ENCODE measurements around the gene GALC. TPM values are rescaled to one million over a fixed set of nuclear protein-coding genes. Genes with fewer than 3 reads are reported as not detected.

The GALC gene
- total RNA-seq, 1 experiment from 2014 or later = 10.7 TPM

GRCh38 chr14:87989956-87990299 is 3.1 kb downstream of the GALC start:
- H3K27ac Mint-ChIP-seq = no peak overlapping the region; the same call in 1 of the 2 replicates
- H3K4me3 Mint-ChIP-seq = no peak overlapping the region
- H3K27me3 Mint-ChIP-seq (ENCODE audit: low read depth) = no peaks in the 10 kb centered on the region; the same call in 1 of the 2 replicates
- no peaks in the 10 kb centered on the region for H3K36me3 Mint-ChIP-seq
- peaks cover 29% of the 10 kb centered on the region for H3K4me1 Mint-ChIP-seq
- ATAC-seq (no peak), DNase-seq (ENCODE audit: low spot score) (no peak)
- TF ChIP-seq GTF2I (CRISPR knock-in tag; conservative IDR thresholded peaks at IDR 0.05) (no peak), ELF4 (CRISPR knock-in tag; IDR thresholded peaks at IDR 0.05; ENCODE audit: low read depth) (no peak), FOXK1 (CRISPR knock-in tag; IDR thresholded peaks at IDR 0.05) (no peak), SMAD3 (CRISPR knock-in tag; IDR thresholded peaks at IDR 0.05; ENCODE audit: borderline replicate concordance) (no peak), SMAD4 (CRISPR knock-in tag; IDR thresholded peaks at IDR 0.05) (no peak), CREM (CRISPR knock-in tag; IDR thresholded peaks at IDR 0.05) (no peak), MXD4 (CRISPR knock-in tag; IDR thresholded peaks at IDR 0.05; ENCODE audit: borderline replicate concordance) (no peak), OVOL2 (CRISPR knock-in tag; IDR thresholded peaks at IDR 0.05; ENCODE audit: borderline replicate concordance) (no peak), EMX1 (CRISPR knock-in tag; IDR thresholded peaks at IDR 0.05) (no peak), NR1H2 (CRISPR knock-in tag; IDR thresholded peaks at IDR 0.05) (no peak), E2F4 (CRISPR knock-in tag; IDR thresholded peaks at IDR 0.05; ENCODE audit: borderline replicate concordance, low read depth) (no peak), ATF2 (CRISPR knock-in tag; IDR thresholded peaks at IDR 0.05; ENCODE audit: borderline replicate concordance, low read depth) (no peak), JUN (CRISPR knock-in tag; IDR thresholded peaks at IDR 0.05) (no peak), ZNF425 (CRISPR knock-in tag; conservative IDR thresholded peaks at IDR 0.05) (no peak)
- TF ChIP-seq, protein P1, sequence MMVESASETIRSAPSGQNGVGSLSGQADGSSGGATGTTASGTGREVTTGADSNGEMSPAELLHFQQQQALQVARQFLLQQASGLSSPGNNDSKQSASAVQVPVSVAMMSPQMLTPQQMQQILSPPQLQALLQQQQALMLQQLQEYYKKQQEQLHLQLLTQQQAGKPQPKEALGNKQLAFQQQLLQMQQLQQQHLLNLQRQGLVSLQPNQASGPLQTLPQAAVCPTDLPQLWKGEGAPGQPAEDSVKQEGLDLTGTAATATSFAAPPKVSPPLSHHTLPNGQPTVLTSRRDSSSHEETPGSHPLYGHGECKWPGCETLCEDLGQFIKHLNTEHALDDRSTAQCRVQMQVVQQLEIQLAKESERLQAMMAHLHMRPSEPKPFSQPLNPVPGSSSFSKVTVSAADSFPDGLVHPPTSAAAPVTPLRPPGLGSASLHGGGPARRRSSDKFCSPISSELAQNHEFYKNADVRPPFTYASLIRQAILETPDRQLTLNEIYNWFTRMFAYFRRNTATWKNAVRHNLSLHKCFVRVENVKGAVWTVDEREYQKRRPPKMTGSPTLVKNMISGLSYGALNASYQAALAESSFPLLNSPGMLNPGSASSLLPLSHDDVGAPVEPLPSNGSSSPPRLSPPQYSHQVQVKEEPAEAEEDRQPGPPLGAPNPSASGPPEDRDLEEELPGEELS (CRISPR knock-in tag; IDR thresholded peaks at IDR 0.05) = no peak
- TF ChIP-seq, protein P2, sequence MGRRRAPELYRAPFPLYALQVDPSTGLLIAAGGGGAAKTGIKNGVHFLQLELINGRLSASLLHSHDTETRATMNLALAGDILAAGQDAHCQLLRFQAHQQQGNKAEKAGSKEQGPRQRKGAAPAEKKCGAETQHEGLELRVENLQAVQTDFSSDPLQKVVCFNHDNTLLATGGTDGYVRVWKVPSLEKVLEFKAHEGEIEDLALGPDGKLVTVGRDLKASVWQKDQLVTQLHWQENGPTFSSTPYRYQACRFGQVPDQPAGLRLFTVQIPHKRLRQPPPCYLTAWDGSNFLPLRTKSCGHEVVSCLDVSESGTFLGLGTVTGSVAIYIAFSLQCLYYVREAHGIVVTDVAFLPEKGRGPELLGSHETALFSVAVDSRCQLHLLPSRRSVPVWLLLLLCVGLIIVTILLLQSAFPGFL (CRISPR knock-in tag; IDR thresholded peaks at IDR 0.05; ENCODE audit: borderline replicate concordance) = no peak
- TF ChIP-seq, protein P3, sequence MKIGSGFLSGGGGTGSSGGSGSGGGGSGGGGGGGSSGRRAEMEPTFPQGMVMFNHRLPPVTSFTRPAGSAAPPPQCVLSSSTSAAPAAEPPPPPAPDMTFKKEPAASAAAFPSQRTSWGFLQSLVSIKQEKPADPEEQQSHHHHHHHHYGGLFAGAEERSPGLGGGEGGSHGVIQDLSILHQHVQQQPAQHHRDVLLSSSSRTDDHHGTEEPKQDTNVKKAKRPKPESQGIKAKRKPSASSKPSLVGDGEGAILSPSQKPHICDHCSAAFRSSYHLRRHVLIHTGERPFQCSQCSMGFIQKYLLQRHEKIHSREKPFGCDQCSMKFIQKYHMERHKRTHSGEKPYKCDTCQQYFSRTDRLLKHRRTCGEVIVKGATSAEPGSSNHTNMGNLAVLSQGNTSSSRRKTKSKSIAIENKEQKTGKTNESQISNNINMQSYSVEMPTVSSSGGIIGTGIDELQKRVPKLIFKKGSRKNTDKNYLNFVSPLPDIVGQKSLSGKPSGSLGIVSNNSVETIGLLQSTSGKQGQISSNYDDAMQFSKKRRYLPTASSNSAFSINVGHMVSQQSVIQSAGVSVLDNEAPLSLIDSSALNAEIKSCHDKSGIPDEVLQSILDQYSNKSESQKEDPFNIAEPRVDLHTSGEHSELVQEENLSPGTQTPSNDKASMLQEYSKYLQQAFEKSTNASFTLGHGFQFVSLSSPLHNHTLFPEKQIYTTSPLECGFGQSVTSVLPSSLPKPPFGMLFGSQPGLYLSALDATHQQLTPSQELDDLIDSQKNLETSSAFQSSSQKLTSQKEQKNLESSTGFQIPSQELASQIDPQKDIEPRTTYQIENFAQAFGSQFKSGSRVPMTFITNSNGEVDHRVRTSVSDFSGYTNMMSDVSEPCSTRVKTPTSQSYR (CRISPR knock-in tag; IDR thresholded peaks at IDR 0.05) = no peak
- TF ChIP-seq, protein P4, sequence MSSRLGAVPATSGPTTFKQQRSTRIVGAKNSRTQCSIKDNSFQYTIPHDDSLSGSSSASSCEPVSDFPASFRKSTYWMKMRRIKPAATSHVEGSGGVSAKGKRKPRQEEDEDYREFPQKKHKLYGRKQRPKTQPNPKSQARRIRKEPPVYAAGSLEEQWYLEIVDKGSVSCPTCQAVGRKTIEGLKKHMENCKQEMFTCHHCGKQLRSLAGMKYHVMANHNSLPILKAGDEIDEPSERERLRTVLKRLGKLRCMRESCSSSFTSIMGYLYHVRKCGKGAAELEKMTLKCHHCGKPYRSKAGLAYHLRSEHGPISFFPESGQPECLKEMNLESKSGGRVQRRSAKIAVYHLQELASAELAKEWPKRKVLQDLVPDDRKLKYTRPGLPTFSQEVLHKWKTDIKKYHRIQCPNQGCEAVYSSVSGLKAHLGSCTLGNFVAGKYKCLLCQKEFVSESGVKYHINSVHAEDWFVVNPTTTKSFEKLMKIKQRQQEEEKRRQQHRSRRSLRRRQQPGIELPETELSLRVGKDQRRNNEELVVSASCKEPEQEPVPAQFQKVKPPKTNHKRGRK (CRISPR knock-in tag; IDR thresholded peaks at IDR 0.05; ENCODE audit: borderline replicate concordance) = no peak
- ChIA-PET POLR2A (interaction anchor here (0.6 kb wide), 1 partner anchor 13 kb away, joined by 3 read pairs; no protein-coding TSS in a partner anchor), CTCF (interaction anchor here (1.0 kb wide), 1 partner anchor 179 kb away, joined by 3 read pairs; no protein-coding TSS in a partner anchor)
- H3K9me3 Mint-ChIP-seq = no peaks in the 10 kb centered on the region

Measured in WTC11 (cell line).